Measurements from ENCODE around the gene CLNK. TPM values are rescaled to one million over a fixed set of nuclear protein-coding genes. Genes with fewer than 3 reads are reported as not detected.
A peak's percentile ranks its signal among the peaks of the same experiment; 100 is the strongest.

Gene CLNK
- total RNA-seq, 1 donor from 2014 or later: not detected

GRCh38 chr4:10460313-10461047 lies 224.1 kb downstream of the CLNK start:
- TF ChIP-seq POLR2A (IDR thresholded peaks at IDR 0.05) (no peak), CTCF (IDR thresholded peaks at IDR 0.05) (no peak)
- H3K4me1 ChIP-seq: peaks cover 18% of the 10 kb centered on the region
- no peaks in the 10 kb centered on the region for H3K36me3 ChIP-seq
- H3K9me3 ChIP-seq: no peaks in the 10 kb centered on the region
- intact Hi-C loops (cut with DNase I): no loop called here
- H3K27me3 ChIP-seq: no peaks in the 10 kb centered on the region
- no peak overlapping the region for H3K27ac ChIP-seq
- no peak overlapping the region for H3K4me3 ChIP-seq
- DNase-seq (ENCODE audit: extremely low spot score in 2 of 2): no peak

- H3K4me3 ChIP-seq: no peak overlapping the region
- DNase-seq (ENCODE audit: extremely low spot score in 2 of 2): no peak
- peaks cover 18% of the 10 kb centered on the region for H3K4me1 ChIP-seq
- H3K36me3 ChIP-seq: peaks cover 0 to 5% of the 10 kb centered on the region in 2 donors
- no peak overlapping the region for H3K27ac ChIP-seq
- no peaks in the 10 kb centered on the region for H3K27me3 ChIP-seq
- no peaks in the 10 kb centered on the region for H3K9me3 ChIP-seq
- intact Hi-C loops (cut with DNase I): loop anchor here (10.0 kb wide), 1 partner anchor 75 kb away; no protein-coding TSS in a partner anchor
- TF ChIP-seq CTCF (IDR thresholded peaks at IDR 0.05): no peak
- TF ChIP-seq POLR2AphosphoS5 (IDR thresholded peaks at IDR 0.05; ENCODE audit: insufficient read depth in 1 of 2, low read depth in 1 of 2): no peak
- no peak for TF ChIP-seq POLR2A (IDR thresholded peaks at IDR 0.05)
Measured at GRCh38 chr4:10459305-10459704, 225.3 kb downstream of the CLNK start.

- intact Hi-C loops (cut with DNase I): loop anchor here (10.0 kb wide), 1 partner anchor 77 kb away; no protein-coding TSS in a partner anchor
- Histone ChIP-seq H3K27ac (no peak overlapping the region), H3K9me3 (no peaks in the 10 kb centered on the region), H3K4me1 (peaks cover 18% of the 10 kb centered on the region), H3K4me3 (no peak overlapping the region), H3K27me3 (no peaks in the 10 kb centered on the region), H3K36me3 (peaks cover 0 to 12% of the 10 kb centered on the region in 2 donors)
- no peak for DNase-seq (ENCODE audit: extremely low spot score in 2 of 2)
- no peak for TF ChIP-seq CTCF (IDR thresholded peaks at IDR 0.05)
- TF ChIP-seq POLR2A (IDR thresholded peaks at IDR 0.05): no peak
- TF ChIP-seq POLR2AphosphoS5 (IDR thresholded peaks at IDR 0.05; ENCODE audit: insufficient read depth in 1 of 2, low read depth in 1 of 2): no peak
Measured at GRCh38 chr4:10458177-10458576, 226.4 kb downstream of the CLNK start.

GRCh38 chr4:10457255-10457801 lies 227.2 kb downstream of the CLNK start, which contains the start of gene ZNF518B:
ZNF518B (minus strand) TSS chr4:10457426; CDS start chr4:10446328, 11,098 bp downstream.
- Histone ChIP-seq H3K4me3 (peak within 1 kb of the TSS; percentile 48 to 84), H3K27me3 (no peaks in the 10 kb centered on the region), H3K9me3 (no peaks in the 10 kb centered on the region), H3K27ac (peak within 1 kb of the TSS; percentile 49), H3K36me3 (peaks cover 0 to 18% of the 10 kb centered on the region in 2 donors), H3K4me1 (peaks cover 18% of the 10 kb centered on the region)
- peak in 1 of 2 donors; percentile 10 for TF ChIP-seq POLR2A (IDR thresholded peaks at IDR 0.05)
- TF ChIP-seq POLR2AphosphoS5 (IDR thresholded peaks at IDR 0.05; ENCODE audit: insufficient read depth in 1 of 2, low read depth in 1 of 2): no peak
- DNase-seq (ENCODE audit: extremely low spot score in 2 of 2): no peak
- intact Hi-C loops (cut with DNase I): loop anchor here (10.0 kb wide), 1 partner anchor 77 kb away; no protein-coding TSS in a partner anchor

GRCh38 chr4:10456595-10457254 lies 227.8 kb downstream of the CLNK start:
- Histone ChIP-seq H3K36me3 (peaks cover 0 to 24% of the 10 kb centered on the region in 2 donors), H3K4me1 (peaks cover 17% of the 10 kb centered on the region), H3K4me3 (peak overlapping the region; percentile 48 to 84), H3K27ac (peak overlapping the region; percentile 49), H3K9me3 (no peaks in the 10 kb centered on the region), H3K27me3 (no peaks in the 10 kb centered on the region)
- TF ChIP-seq POLR2A (IDR thresholded peaks at IDR 0.05) (no peak), CTCF (IDR thresholded peaks at IDR 0.05) (no peak), POLR2AphosphoS5 (IDR thresholded peaks at IDR 0.05; ENCODE audit: insufficient read depth in 1 of 2, low read depth in 1 of 2) (no peak)
- DNase-seq (ENCODE audit: extremely low spot score in 2 of 2): no peak
- intact Hi-C loops (cut with DNase I): loop anchor here (10.0 kb wide), 1 partner anchor 78 kb away; no protein-coding TSS in a partner anchor
